ENCODE measurements around the gene MFF.

DNA sequence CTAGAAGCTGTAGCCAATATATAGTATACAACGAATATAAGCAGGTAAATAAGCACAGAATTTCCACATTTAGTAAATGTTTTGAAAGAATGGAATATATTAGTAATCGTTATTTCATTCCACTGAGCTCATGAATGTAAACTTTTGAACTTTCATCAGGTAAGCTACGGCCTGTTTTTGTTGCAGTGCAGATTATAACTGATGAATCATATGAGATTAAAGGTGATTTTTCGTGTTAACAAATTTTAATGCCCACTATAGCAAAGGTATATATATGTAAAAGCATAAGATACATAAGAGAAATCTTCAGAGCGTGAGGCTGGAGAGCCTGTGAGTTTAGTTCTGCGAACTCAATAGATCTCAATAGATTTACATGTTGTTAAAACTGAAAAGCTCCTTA is 61.6 kb downstream of the MFF start:
- TF ChIP-seq POLR2A (IDR thresholded peaks at IDR 0.05; ENCODE audit: low read depth, low read length): no peak
- TF ChIP-seq, protein P1, sequence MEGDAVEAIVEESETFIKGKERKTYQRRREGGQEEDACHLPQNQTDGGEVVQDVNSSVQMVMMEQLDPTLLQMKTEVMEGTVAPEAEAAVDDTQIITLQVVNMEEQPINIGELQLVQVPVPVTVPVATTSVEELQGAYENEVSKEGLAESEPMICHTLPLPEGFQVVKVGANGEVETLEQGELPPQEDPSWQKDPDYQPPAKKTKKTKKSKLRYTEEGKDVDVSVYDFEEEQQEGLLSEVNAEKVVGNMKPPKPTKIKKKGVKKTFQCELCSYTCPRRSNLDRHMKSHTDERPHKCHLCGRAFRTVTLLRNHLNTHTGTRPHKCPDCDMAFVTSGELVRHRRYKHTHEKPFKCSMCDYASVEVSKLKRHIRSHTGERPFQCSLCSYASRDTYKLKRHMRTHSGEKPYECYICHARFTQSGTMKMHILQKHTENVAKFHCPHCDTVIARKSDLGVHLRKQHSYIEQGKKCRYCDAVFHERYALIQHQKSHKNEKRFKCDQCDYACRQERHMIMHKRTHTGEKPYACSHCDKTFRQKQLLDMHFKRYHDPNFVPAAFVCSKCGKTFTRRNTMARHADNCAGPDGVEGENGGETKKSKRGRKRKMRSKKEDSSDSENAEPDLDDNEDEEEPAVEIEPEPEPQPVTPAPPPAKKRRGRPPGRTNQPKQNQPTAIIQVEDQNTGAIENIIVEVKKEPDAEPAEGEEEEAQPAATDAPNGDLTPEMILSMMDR (IDR thresholded peaks at IDR 0.05; ENCODE audit: extremely low read depth in 1 of 2, insufficient read depth in 1 of 2, low read depth in 1 of 2, low read length in 2 of 2): no peak
- TF ChIP-seq EZH2 (IDR thresholded peaks at IDR 0.05; ENCODE audit: borderline replicate concordance, low read depth, low read length, severe bottlenecking): no peak
- TF ChIP-seq JUN (IDR thresholded peaks at IDR 0.05; ENCODE audit: borderline replicate concordance, insufficient read depth, insufficient read length, low read depth): no peak

All from endothelial cell of umbilical vein (primary cell).